ENCODE data around the gene B4GALT6. TPM values are rescaled to one million over a fixed set of nuclear protein-coding genes. Genes with fewer than 3 reads are reported as not detected.

Gene B4GALT6
- total and polyA plus RNA-seq, 10 of the 15 experiments (the other 5 are each of a cell fraction or from before 2014, with no cell fraction given) = 11.9 to 47.4 (median 18.0) TPM

- TF ChIP-seq ZNF687 (IDR thresholded peaks at IDR 0.05) = 0 out of 2 replicates have a peak, but pooled peaks have one; percentile 61
- 0 out of 2 replicates have a peak, but pooled peaks have one; percentile 53 for TF ChIP-seq YY1 (IDR thresholded peaks at IDR 0.05; ENCODE audit: low read depth, low read length)
- 0 out of 2 replicates have a peak, but pooled peaks have one; percentile 47 for TF ChIP-seq CBFB (IDR thresholded peaks at IDR 0.05; ENCODE audit: low read depth)
- peak; percentile 73 for TF ChIP-seq IKZF1 (conservative IDR thresholded peaks at IDR 0.05)
- no peak for TF ChIP-seq HDAC2 (IDR thresholded peaks at IDR 0.05)
- TF ChIP-seq CBX5 (IDR thresholded peaks at IDR 0.05; ENCODE audit: low read depth) = 0 out of 2 replicates have a peak, but pooled peaks have one; percentile 47
- 0 out of 2 replicates have a peak, but pooled peaks have one; percentile 75 for TF ChIP-seq ZBED1 (IDR thresholded peaks at IDR 0.05; ENCODE audit: borderline replicate concordance)
These were observed 37.9 kb downstream of the B4GALT6 start (continued) for GRCh38 chr18:31646332-31647126.
